GM23338 (cell line): Measurements from ENCODE around the gene ATXN7. TPM values are rescaled to one million over a fixed set of nuclear protein-coding genes. Genes with fewer than 3 reads are reported as not detected.

Experiments used
- ATAC-seq: fragments of 200-7000 bp; cut with Tn5 transposase; 3 replicates; pipeline ENCODE4 v1.9.1; 2020
- DNase-seq: peaks from one replicate; pipeline ENCODE4 v3.0.0-alpha.2; 2015; ENCODE audit warnings: low spot score
- H2AFZ ChIP-seq: fragments of 200-600 bp; sonication (generic); 2 replicates; pipeline ENCODE4 v1.8.0; 2016; ENCODE audit warnings: antibody characterized with exemption, mild to moderate bottlenecking, moderate library complexity
- H3F3A ChIP-seq: fragments of 200-600 bp; sonication (generic); replicated peaks from 2 replicates; pipeline ENCODE4 v1.8.0; 2017; ENCODE audit warnings: antibody characterized with exemption, mixed run types, low read depth
- H3K27ac ChIP-seq: fragments of 200-600 bp; sonication (generic); 2 replicates; pipeline ENCODE4 v1.6.1; 2016; ENCODE audit warnings: low read depth
- H3K27me3 ChIP-seq: fragments of 200-600 bp; sonication (generic); 2 replicates; pipeline ENCODE4 v1.8.0; 2016; ENCODE audit warnings: mild to moderate bottlenecking, mixed run types, moderate library complexity; ENCODE audit not compliant: insufficient read depth
- H3K36me3 ChIP-seq: fragments of 200-600 bp; sonication (generic); 2 replicates; pipeline ENCODE4 v1.8.0; 2016; ENCODE audit warnings: mild to moderate bottlenecking; ENCODE audit not compliant: insufficient read depth
- H3K4me1 ChIP-seq: fragments of 200-600 bp; sonication (generic); 2 replicates; pipeline ENCODE4 v1.8.0; 2016; ENCODE audit warnings: mild to moderate bottlenecking, moderate library complexity; ENCODE audit not compliant: insufficient read depth
- H3K4me2 ChIP-seq: fragments of 200-600 bp; sonication (generic); 2 replicates; pipeline ENCODE4 v1.7.1; 2017; ENCODE audit warnings: mixed run types
- H3K4me3 ChIP-seq: fragments of 200-600 bp; sonication (generic); 2 replicates; pipeline ENCODE4 v1.6.1; 2016; ENCODE audit warnings: mixed run types
- H3K79me2 ChIP-seq: fragments of 200-600 bp; sonication (generic); replicated peaks from 2 replicates; pipeline ENCODE4 v1.8.0; 2017; ENCODE audit warnings: mild to moderate bottlenecking; ENCODE audit not compliant: insufficient read depth
- H3K9me2 ChIP-seq: fragments of 200-600 bp; sonication (generic); 2 replicates; pipeline ENCODE4 v1.8.0; 2017; ENCODE audit not compliant: insufficient read depth
- H4K20me1 ChIP-seq: fragments of 200-600 bp; sonication (generic); replicated peaks from 2 replicates; pipeline ENCODE4 v1.8.0; 2017; ENCODE audit warnings: mild to moderate bottlenecking; ENCODE audit not compliant: insufficient read depth
- H3K27ac Mint-ChIP-seq: 2 replicates; pipeline ENCODE4 v1.8.0; 2020; ENCODE audit warnings: inconsistent platforms, mild to moderate bottlenecking, moderate library complexity, mixed read lengths
- H3K27me3 Mint-ChIP-seq: 3 replicates; pipeline ENCODE4 v1.8.0; 2022; ENCODE audit warnings: low read depth, mild to moderate bottlenecking, moderate library complexity, mixed read lengths, inconsistent platforms; ENCODE audit not compliant: insufficient read depth, poor library complexity
- H3K36me3 Mint-ChIP-seq: 3 replicates; pipeline ENCODE4 v1.8.0; 2021; ENCODE audit warnings: low read depth, mild to moderate bottlenecking, inconsistent platforms, moderate library complexity, mixed read lengths
- H3K4me1 Mint-ChIP-seq: 3 replicates; pipeline ENCODE4 v1.8.0; 2020; ENCODE audit warnings: mild to moderate bottlenecking, inconsistent platforms, mixed read lengths
- H3K4me3 Mint-ChIP-seq: 3 replicates; pipeline ENCODE4 v1.8.0; 2021; ENCODE audit warnings: moderate library complexity, mild to moderate bottlenecking, inconsistent platforms, mixed read lengths
- H3K9me3 Mint-ChIP-seq: 3 replicates; pipeline ENCODE4 v1.8.0; 2020; ENCODE audit warnings: moderate library complexity, mild to moderate bottlenecking, inconsistent platforms, mixed read lengths
- CREB1 ChIP-seq: fragments of 250-450 bp; sonication (Bioruptor Pico); IDR thresholded peaks from 2 replicates; pipeline ENCODE4 v1.5.0; 2020; ENCODE audit warnings: low read depth, mild to moderate bottlenecking, moderate library complexity
- EZH2 ChIP-seq: fragments of 200-600 bp; sonication (generic); IDR thresholded peaks from one replicate; pipeline ENCODE4 v1.8.0; 2017; ENCODE audit warnings: antibody characterized with exemption, mild to moderate bottlenecking, low read depth; ENCODE audit not compliant: unreplicated experiment
- EZH2phosphoT487 ChIP-seq: fragments of 200-600 bp; sonication (generic); IDR thresholded peaks from one replicate; pipeline ENCODE4 v1.8.1; 2018; ENCODE audit warnings: antibody characterized with exemption; ENCODE audit not compliant: unreplicated experiment
- JUNB ChIP-seq: IDR thresholded peaks from one replicate; pipeline ENCODE4 v1.6.1; 2016; ENCODE audit warnings: antibody characterized with exemption; ENCODE audit not compliant: unreplicated experiment
- NANOG ChIP-seq: IDR thresholded peaks from 2 replicates; pipeline ENCODE4 v1.6.1; 2016; ENCODE audit warnings: antibody characterized with exemption, borderline replicate concordance
- POLR2AphosphoS5 ChIP-seq: IDR thresholded peaks from 2 replicates; pipeline ENCODE4 v1.6.1; 2016; ENCODE audit warnings: antibody characterized with exemption, low read depth
- STAT1 ChIP-seq: IDR thresholded peaks from one replicate; pipeline ENCODE4 v1.6.1; 2016; ENCODE audit warnings: antibody characterized with exemption; ENCODE audit not compliant: unreplicated experiment
- ZNF114 ChIP-seq: fragments of 250-450 bp; sonication (Bioruptor Pico); IDR thresholded peaks from 2 replicates; pipeline ENCODE4 v1.5.0; 2020; ENCODE audit warnings: mild to moderate bottlenecking, moderate library complexity
- ZNF331 ChIP-seq: fragments of 250-450 bp; sonication (Bioruptor Pico); IDR thresholded peaks from 2 replicates; pipeline ENCODE4 v1.5.0; 2020; ENCODE audit warnings: low read depth, mild to moderate bottlenecking, moderate library complexity
- polyA plus RNA-seq: library from polyadenylated mRNA; unstranded; fragments of >200 nt; fragmentation: Nextera tagmentation; extraction: Ambion mirVana; gene quantifications from 2 replicates; pipeline ENCODE4 v1.2.1, GENCODE V29; 2016
- total RNA-seq: library from RNA; depleted of rRNA; stranded (reverse); fragments of >200 nt; shearing (Covaris generic); gene quantifications from 2 replicates; pipeline ENCODE4 v1.2.3, GENCODE V29; 2014
- TF ChIP-seq, protein P1 (sequence below): fragments of 250-450 bp; sonication (Bioruptor Pico); IDR thresholded peaks from 2 replicates; pipeline ENCODE4 v1.5.0; 2020; ENCODE audit warnings: mild to moderate bottlenecking, moderate library complexity
- TF ChIP-seq, protein P2 (sequence below): IDR thresholded peaks from 2 replicates; pipeline ENCODE4 v1.6.1; 2016; ENCODE audit warnings: antibody characterized with exemption
- TF ChIP-seq, protein P3 (sequence below): IDR thresholded peaks from one replicate; pipeline ENCODE4 v1.6.1; 2018; ENCODE audit warnings: antibody characterized with exemption; ENCODE audit not compliant: unreplicated experiment
- TF ChIP-seq, protein P4 (sequence below), 2 experiments: fragments of 200-600 bp in 1 of 2; sonication (generic) in 1 of 2; conservative IDR thresholded peaks; 2 replicates each; pipeline versions ENCODE4 v1.5.1 to v1.6.1; 2016 to 2017; ENCODE audit warnings: antibody characterized with exemption in 2 of 2, low read depth in 2 of 2, mild to moderate bottlenecking in 2 of 2, moderate library complexity in 1 of 2

Gene ATXN7
- total and polyA plus RNA-seq, 2 experiments from 2014 or later: 4.0 to 17.2 TPM

DNA sequence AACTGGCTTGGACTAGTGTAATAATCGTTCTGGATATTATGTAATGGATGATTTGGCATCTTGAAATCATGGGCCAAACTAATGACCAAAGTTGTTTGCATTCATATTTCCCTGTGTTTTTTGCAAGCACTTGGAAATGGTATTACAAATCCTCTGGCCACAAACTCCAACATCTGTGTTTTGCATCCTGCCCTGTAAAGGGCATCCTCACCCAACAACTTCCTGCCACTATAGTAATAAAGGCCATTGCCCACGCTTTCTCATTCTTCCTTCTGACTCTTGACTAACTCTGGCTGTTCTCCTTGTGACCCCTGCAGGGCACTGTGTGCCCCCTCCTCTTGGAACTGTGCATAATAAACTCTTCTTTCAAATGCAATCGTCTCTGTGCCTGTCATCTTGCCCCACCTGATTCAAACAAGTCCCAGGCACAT is 185.0 kb downstream of the ATXN7 start:
- DNase-seq (peak; percentile 22), ATAC-seq (peak; percentile 49)
- no peaks in the 10 kb centered on the region for H3K36me3 ChIP-seq
- no peak overlapping the region for H3K27ac ChIP-seq
- Mint-ChIP-seq H3K27ac (no peak overlapping the region), H3K4me3 (no peak overlapping the region; the same call in 2 of the 3 replicates), H3K4me1 (peaks cover 30% of the 10 kb centered on the region), H3K36me3 (no peaks in the 10 kb centered on the region), H3K27me3 (no peaks in the 10 kb centered on the region), H3K9me3 (no peaks in the 10 kb centered on the region)
- no peaks in the 10 kb centered on the region for H4K20me1 ChIP-seq
- TF ChIP-seq, protein P1, sequence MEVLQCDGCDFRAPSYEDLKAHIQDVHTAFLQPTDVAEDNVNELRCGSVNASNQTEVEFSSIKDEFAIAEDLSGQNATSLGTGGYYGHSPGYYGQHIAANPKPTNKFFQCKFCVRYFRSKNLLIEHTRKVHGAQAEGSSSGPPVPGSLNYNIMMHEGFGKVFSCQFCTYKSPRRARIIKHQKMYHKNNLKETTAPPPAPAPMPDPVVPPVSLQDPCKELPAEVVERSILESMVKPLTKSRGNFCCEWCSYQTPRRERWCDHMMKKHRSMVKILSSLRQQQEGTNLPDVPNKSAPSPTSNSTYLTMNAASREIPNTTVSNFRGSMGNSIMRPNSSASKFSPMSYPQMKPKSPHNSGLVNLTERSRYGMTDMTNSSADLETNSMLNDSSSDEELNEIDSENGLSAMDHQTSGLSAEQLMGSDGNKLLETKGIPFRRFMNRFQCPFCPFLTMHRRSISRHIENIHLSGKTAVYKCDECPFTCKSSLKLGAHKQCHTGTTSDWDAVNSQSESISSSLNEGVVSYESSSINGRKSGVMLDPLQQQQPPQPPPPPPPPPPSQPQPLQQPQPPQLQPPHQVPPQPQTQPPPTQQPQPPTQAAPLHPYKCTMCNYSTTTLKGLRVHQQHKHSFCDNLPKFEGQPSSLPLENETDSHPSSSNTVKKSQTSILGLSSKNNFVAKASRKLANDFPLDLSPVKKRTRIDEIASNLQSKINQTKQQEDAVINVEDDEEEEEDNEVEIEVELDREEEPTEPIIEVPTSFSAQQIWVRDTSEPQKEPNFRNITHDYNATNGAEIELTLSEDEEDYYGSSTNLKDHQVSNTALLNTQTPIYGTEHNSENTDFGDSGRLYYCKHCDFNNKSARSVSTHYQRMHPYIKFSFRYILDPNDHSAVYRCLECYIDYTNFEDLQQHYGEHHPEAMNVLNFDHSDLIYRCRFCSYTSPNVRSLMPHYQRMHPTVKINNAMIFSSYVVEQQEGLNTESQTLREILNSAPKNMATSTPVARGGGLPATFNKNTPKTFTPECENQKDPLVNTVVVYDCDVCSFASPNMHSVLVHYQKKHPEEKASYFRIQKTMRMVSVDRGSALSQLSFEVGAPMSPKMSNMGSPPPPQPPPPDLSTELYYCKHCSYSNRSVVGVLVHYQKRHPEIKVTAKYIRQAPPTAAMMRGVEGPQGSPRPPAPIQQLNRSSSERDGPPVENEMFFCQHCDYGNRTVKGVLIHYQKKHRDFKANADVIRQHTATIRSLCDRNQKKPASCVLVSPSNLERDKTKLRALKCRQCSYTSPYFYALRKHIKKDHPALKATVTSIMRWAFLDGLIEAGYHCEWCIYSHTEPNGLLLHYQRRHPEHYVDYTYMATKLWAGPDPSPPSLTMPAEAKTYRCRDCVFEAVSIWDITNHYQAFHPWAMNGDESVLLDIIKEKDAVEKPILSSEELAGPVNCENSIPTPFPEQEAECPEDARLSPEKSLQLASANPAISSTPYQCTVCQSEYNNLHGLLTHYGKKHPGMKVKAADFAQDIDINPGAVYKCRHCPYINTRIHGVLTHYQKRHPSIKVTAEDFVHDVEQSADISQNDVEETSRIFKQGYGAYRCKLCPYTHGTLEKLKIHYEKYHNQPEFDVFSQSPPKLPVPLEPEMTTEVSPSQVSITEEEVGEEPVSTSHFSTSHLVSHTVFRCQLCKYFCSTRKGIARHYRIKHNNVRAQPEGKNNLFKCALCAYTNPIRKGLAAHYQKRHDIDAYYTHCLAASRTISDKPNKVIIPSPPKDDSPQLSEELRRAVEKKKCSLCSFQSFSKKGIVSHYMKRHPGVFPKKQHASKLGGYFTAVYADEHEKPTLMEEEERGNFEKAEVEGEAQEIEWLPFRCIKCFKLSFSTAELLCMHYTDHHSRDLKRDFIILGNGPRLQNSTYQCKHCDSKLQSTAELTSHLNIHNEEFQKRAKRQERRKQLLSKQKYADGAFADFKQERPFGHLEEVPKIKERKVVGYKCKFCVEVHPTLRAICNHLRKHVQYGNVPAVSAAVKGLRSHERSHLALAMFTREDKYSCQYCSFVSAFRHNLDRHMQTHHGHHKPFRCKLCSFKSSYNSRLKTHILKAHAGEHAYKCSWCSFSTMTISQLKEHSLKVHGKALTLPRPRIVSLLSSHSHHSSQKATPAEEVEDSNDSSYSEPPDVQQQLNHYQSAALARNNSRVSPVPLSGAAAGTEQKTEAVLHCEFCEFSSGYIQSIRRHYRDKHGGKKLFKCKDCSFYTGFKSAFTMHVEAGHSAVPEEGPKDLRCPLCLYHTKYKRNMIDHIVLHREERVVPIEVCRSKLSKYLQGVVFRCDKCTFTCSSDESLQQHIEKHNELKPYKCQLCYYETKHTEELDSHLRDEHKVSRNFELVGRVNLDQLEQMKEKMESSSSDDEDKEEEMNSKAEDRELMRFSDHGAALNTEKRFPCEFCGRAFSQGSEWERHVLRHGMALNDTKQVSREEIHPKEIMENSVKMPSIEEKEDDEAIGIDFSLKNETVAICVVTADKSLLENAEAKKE: no peak
- TF ChIP-seq, protein P2, sequence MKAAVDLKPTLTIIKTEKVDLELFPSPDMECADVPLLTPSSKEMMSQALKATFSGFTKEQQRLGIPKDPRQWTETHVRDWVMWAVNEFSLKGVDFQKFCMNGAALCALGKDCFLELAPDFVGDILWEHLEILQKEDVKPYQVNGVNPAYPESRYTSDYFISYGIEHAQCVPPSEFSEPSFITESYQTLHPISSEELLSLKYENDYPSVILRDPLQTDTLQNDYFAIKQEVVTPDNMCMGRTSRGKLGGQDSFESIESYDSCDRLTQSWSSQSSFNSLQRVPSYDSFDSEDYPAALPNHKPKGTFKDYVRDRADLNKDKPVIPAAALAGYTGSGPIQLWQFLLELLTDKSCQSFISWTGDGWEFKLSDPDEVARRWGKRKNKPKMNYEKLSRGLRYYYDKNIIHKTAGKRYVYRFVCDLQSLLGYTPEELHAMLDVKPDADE: no peak
- TF ChIP-seq, protein P3, sequence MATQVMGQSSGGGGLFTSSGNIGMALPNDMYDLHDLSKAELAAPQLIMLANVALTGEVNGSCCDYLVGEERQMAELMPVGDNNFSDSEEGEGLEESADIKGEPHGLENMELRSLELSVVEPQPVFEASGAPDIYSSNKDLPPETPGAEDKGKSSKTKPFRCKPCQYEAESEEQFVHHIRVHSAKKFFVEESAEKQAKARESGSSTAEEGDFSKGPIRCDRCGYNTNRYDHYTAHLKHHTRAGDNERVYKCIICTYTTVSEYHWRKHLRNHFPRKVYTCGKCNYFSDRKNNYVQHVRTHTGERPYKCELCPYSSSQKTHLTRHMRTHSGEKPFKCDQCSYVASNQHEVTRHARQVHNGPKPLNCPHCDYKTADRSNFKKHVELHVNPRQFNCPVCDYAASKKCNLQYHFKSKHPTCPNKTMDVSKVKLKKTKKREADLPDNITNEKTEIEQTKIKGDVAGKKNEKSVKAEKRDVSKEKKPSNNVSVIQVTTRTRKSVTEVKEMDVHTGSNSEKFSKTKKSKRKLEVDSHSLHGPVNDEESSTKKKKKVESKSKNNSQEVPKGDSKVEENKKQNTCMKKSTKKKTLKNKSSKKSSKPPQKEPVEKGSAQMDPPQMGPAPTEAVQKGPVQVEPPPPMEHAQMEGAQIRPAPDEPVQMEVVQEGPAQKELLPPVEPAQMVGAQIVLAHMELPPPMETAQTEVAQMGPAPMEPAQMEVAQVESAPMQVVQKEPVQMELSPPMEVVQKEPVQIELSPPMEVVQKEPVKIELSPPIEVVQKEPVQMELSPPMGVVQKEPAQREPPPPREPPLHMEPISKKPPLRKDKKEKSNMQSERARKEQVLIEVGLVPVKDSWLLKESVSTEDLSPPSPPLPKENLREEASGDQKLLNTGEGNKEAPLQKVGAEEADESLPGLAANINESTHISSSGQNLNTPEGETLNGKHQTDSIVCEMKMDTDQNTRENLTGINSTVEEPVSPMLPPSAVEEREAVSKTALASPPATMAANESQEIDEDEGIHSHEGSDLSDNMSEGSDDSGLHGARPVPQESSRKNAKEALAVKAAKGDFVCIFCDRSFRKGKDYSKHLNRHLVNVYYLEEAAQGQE: no peak
- TF ChIP-seq ZNF331 (CRISPR knock-in tag): no peak
- TF ChIP-seq POLR2AphosphoS5: no peak
- TF ChIP-seq JUNB: no peak
- TF ChIP-seq, protein P4, sequence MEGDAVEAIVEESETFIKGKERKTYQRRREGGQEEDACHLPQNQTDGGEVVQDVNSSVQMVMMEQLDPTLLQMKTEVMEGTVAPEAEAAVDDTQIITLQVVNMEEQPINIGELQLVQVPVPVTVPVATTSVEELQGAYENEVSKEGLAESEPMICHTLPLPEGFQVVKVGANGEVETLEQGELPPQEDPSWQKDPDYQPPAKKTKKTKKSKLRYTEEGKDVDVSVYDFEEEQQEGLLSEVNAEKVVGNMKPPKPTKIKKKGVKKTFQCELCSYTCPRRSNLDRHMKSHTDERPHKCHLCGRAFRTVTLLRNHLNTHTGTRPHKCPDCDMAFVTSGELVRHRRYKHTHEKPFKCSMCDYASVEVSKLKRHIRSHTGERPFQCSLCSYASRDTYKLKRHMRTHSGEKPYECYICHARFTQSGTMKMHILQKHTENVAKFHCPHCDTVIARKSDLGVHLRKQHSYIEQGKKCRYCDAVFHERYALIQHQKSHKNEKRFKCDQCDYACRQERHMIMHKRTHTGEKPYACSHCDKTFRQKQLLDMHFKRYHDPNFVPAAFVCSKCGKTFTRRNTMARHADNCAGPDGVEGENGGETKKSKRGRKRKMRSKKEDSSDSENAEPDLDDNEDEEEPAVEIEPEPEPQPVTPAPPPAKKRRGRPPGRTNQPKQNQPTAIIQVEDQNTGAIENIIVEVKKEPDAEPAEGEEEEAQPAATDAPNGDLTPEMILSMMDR (conservative IDR thresholded peaks at IDR 0.05; ENCODE audit: low read depth in 2 of 2): no peak
- TF ChIP-seq EZH2phosphoT487: no peak
- no peak for TF ChIP-seq ZNF114 (CRISPR knock-in tag)
- TF ChIP-seq STAT1: no peak
- no peak for TF ChIP-seq NANOG
- no peak for TF ChIP-seq CREB1 (CRISPR knock-in tag)
- TF ChIP-seq EZH2: no peak
- peaks cover 27% of the 10 kb centered on the region for H3K4me1 ChIP-seq
- peak overlapping the region; percentile 84; the same call in 1 of the 2 replicates for H2AFZ ChIP-seq
- peak overlapping the region; percentile 61 for H3K4me2 ChIP-seq
- no peaks in the 10 kb centered on the region for H3K9me2 ChIP-seq
- no peak overlapping the region for H3K4me3 ChIP-seq
- H3F3A ChIP-seq: no peaks in the 10 kb centered on the region
- H3K27me3 ChIP-seq: no peaks in the 10 kb centered on the region
- H3K79me2 ChIP-seq: no peaks in the 10 kb centered on the region
